ENCODE results near the gene PDE8A. TPM values are rescaled to one million over a fixed set of nuclear protein-coding genes. Genes with fewer than 3 reads are reported as not detected.

Gene PDE8A
- total and polyA plus RNA-seq, 10 of the 15 experiments (the other 5 are each of a cell fraction or from before 2014, with no cell fraction given), result 6.7 to 69.2 (median 27.2) TPM

DNA sequence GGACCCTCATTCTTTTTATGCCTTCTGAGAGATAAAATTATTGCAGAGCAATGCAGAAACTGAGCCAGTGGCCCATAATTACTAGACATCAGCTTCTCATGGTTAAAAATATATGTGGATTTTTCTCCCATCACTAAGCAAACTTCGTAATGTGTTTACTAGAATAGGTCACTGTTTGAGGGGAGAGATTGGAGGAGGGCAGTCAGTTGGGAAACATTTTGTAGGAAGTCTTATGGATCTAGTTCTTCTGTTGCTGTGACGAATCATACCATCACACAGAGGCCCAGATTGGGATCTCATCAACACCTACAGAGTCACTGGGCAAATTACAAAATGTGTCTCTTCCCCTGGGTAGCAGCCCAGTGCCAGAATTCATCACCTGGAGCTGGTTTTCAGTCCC is 81.4 kb downstream of the PDE8A start:
- FAIRE-seq (no peak), DNase-seq (ENCODE audit: low read depth, low spot score) (no peak), ATAC-seq (no peak)
- RAD21 ChIA-PET (ENCODE audit: unreplicated experiment), result no interaction called here
- in situ Hi-C loops (cut with MboI), result no loop called here
- SMC1A ChIA-PET (ENCODE audit: uncharacterized antibody, unreplicated experiment), result interaction anchor here (0.6 to 2.2 kb wide), 4 partner anchors 10 to 135 kb away, joined by 3 to 9 read pairs (median 6); no protein-coding TSS in a partner anchor
- Histone ChIP-seq H2AFZ (ENCODE audit: control insufficient read depth, low read depth, low read length) (no peak overlapping the region), H3K4me2 (ENCODE audit: control insufficient read depth, insufficient read depth) (no peak overlapping the region), H3K36me3 (ENCODE audit: control insufficient read depth in 2 of 2, insufficient read depth in 2 of 2, low read length in 1 of 2) (peaks cover 2 to 7% of the 10 kb centered on the region in 2 experiments; a peak in 3 of 4 replicates), H3K4me3 (no peak overlapping the region), H3K27ac (ENCODE audit: control insufficient read depth, insufficient read depth) (no peak overlapping the region), H4K20me1 (ENCODE audit: control insufficient read depth, insufficient read depth) (no peaks in the 10 kb centered on the region), H3K9me3 (replicated peaks; ENCODE audit: control insufficient read depth, insufficient read depth, low read length) (peaks cover 5% of the 10 kb centered on the region; the same call in 2 of the 3 replicates), H3K4me1 (ENCODE audit: control insufficient read depth, insufficient read depth, low read length) (no peaks in the 10 kb centered on the region), H3K27me3 (replicated peaks in 1 of 2; ENCODE audit: control insufficient read depth in 2 of 2, insufficient read depth in 2 of 2, low read length in 1 of 2) (no peaks in the 10 kb centered on the region), H3K79me2 (ENCODE audit: control insufficient read depth, insufficient read depth, low read length) (peaks cover 6% of the 10 kb centered on the region), H3K9ac (ENCODE audit: control insufficient read depth, insufficient read depth, low read length) (no peak overlapping the region)
- no TSS peak for BruUV-seq (replicated peaks)
- intact Hi-C loops (cut with micrococcal nuclease; ENCODE audit: unreplicated experiment), result no loop called here
- CTCF ChIA-PET, result interaction anchor here (0.6 kb wide), 1 partner anchor 23 kb away, joined by 3 read pairs; no protein-coding TSS in a partner anchor
- no peak for TF ChIP-seq SIX5 (IDR thresholded peaks at IDR 0.05; ENCODE audit: low read depth, low read length, severe bottlenecking)
- TF ChIP-seq TCF12 (IDR thresholded peaks at IDR 0.05; ENCODE audit: low read depth, low read length), result no peak
- no peak for TF ChIP-seq RFX5 (IDR thresholded peaks at IDR 0.05; ENCODE audit: low read depth, low read length)
- TF ChIP-seq MXI1 (IDR thresholded peaks at IDR 0.05; ENCODE audit: low read depth, low read length), result no peak
- TF ChIP-seq, protein P1, sequence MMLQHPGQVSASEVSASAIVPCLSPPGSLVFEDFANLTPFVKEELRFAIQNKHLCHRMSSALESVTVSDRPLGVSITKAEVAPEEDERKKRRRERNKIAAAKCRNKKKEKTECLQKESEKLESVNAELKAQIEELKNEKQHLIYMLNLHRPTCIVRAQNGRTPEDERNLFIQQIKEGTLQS (IDR thresholded peaks at IDR 0.05; ENCODE audit: borderline replicate concordance, extremely low read depth, low read depth, low read length), result no peak
- TF ChIP-seq SRF (IDR thresholded peaks at IDR 0.05; ENCODE audit: low read depth in 2 of 2, low read length in 2 of 2), result no peak
- no peak for TF ChIP-seq ZNF24 (IDR thresholded peaks at IDR 0.05)
- no peak for TF ChIP-seq KLF5 (IDR thresholded peaks at IDR 0.05; ENCODE audit: partially characterized antibody)
- POLR2A ChIA-PET, result no interaction called here
- WGBS (ENCODE audit: insufficient coverage, insufficient replicate concordance, low lambda C conversion rate, missing lambda C conversion rate), result 79% methylated on average over 2 of the region's 2 CpGs
